Stimulated activated CD8-positive, alpha-beta memory T cell treated with anti-CD3 and anti-CD28 coated beads, Interleukin-4, amount 100 ng/mL, for 4 hours (primary cell): ENCODE data around the gene KRT79.

Experiments
- DNase-seq, 2 donors: peaks; one replicate each; pipeline ENCODE4 v3.0.0-alpha.2; 2020; ENCODE audit warnings: low read depth in 2 of 2, low spot score in 1 of 2

Gene KRT79

DNA sequence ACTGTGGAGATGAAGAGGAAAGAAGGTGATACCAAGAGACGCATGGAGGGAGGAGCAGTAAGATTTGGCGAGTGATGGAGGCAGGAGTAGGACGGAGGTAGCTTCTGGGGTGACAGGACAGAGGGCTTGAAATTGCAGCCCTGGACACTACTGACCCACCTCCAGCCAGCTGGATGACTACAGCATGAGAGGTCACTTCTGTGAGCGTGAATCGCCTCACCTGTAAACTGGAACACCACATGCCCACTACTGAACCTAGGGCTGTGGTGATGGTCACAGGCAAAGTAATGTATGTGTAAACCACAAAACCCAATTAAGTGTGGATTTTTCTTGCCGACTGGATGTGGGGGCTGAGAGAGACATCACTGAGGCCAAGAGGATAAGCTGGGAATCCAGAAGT, 13.6 kb downstream of the KRT79 start:
- DNase-seq = no peak

DNA sequence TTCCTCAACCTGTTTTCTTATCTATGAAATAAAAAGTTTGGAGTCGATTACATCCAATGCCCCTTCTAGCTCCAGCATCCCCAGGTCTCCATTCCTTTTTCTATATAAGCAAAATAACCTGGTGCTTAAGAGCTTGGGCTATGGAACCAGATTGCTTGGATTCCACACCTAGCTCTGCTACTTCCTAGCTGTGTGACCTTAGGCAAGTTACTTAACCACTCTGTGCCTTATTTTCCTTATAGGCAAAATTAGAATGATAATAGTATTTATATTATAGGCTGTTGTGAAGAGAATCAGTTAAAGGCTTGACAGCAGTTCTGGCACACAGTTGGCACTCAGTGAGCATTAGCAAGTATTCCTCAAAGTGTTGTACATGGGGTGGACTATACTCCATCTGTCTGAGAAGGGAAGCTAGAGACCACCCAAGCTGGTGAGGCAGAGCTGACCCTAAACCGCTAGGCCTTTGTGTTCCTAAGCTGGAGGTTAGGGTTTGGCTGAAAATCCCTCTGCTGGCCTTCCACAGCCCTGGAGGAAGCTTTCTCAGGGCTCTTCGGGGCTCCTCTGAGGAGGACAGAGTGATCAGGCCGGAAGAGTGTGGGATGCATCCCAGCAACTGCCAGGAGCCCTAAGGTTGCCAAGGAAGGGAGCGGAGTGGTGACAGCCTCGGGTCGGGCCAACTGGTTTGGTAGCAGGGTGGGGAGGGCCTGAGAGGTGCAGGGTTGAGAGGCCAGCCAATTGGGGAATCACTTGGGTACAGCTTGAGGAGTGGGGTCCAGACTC, 14.2 kb downstream of the KRT79 start:
- no peak for DNase-seq

DNA sequence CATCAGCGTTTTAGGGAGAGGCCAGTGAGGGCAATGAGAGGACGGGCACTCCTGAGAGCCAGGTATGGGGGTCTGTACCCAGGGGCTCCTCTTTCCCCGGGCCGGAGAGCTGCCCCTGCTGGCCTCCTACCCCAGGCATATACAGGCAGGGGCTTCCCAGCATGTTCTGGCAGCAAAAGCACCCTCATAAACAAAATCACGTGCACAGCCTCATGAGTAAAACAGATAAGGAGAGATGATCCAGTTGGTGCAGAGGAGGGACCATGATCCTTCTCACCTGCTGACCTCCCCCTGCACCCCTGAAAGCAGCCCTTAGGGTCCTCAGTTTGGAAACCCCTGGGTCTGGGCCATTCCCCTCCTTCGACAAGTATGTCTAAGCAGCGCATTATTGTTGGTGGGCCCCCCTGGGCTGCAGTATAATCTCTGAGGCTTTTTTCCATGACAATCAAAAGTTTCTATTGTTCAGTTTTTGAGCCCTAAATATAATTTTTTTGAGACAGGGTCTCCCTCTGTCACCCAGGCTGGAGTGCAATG, 15.2 kb downstream of the KRT79 start:
- DNase-seq = no peak

DNA sequence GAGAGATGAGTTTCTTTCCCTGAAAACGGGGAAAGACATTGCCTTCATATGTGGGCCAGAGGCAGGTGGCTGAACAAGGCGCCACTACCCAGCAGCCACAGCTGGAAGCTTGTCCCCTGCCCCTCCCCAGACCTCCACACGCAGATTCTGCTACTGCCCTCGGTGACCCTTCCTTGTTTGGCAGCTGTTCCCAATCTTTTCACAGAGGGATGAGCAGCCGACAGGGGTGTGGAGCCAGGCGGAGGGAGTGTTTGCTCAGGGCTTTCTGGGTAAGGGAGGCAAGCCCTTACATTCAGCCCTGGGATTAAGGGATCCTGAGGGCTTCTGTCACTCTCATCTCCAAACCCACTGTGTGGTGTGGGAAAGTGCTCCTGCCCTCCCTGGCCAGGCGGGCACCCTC, 15.7 kb downstream of the KRT79 start:
- DNase-seq = no peak

DNA sequence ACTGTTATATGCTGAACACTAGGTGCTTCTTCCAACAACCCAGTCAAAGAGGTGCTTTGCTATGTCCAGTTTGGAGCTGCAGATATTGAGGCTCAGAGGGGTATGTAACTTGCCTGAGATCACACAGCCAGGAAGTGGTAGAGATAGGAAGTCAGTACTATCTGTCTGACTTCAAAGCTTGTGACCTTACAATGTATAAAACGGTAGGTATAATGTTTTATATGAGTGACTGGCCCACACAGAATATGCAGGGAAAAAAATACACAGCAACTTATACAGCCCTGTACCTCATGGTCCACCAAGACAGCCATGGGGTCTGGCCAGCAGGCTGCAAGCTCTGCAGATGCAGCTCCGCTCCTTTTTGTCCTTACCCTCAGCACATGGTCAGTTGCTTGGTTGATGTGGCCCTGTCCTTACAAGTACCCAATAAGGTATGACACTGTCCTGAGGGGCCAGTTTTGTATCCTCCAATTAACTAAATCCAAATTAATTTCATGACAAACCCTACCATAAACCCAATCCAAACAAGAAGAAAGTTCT, 16.3 kb downstream of the KRT79 start:
- DNase-seq = no peak

DNA sequence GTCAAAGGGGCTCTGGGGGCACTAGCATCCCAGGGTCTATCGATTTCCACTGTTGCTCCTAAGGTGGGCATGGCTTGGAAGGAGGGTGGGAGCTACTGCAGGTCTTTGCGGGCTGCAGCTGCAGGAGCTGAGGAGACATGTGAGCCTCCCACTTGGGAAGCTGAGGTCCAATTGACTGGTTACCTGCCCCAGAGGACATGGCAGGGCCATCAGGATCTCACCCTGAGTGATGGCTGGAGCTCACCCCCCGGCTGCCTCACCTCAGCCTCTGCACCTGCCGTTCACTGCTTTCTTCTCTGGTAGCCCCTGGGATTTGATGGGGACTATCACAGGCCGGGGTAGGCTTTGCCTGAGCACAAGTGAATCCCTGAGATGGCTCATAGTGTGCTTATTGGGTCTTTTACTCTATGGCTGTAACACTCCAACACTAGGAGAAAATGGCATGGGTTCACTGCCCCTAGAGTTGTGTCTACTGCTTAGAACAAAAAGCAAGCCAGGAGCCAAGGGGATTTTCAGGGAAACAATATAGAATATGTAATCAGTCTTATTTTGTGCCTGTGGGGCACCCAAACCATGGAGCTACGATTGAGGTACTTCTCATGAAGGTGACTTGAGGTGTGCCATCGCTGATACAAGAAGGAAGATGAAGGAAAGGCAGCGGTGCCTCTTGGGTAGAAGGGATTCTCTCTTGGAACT, 17.0 kb downstream of the KRT79 start:
- no peak for DNase-seq

DNA sequence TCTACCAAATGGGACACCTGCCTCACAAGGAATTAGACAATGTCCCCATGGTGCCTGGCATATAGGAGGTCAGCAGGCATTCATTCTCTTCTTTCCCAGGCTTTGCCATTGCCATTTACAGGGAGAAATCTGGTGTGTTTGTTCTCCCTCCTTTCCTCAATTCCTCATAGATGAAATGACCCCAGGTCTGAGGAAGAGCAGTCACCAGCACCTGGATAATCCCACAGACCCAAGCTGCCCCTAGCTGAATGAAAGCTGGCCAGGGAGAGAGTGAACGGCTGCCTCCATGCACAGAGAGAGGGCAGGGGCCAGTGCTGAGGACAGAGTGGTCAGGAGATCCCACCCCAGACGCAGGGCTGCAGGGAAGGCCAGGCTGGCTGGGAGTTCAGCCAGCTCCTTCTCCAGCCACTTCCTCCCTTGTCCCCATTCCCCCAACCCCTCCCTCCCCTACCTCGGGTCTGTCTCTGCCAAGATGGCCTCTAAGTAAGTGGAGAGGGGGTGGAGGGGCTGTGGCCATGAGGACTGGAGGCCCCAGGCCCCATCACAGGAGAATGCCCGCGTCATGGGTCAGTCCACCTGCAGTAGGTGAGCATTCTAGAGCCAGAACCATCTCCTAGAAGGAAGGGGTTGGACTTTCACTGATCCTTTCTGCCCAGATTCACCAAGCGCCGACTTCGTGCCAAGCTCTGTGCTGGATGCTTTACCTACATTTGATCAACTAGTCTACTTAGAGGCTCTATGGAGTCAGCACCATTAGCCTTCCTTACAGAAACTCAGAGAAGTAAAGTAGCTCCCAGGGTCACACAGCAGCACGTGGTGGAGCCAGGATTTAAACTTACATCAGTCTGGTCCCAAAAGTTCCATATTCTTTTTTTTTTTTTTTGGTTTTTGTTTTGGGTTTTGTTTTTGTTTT, 18.2 kb downstream of the KRT79 start:
- DNase-seq = no peak

DNA sequence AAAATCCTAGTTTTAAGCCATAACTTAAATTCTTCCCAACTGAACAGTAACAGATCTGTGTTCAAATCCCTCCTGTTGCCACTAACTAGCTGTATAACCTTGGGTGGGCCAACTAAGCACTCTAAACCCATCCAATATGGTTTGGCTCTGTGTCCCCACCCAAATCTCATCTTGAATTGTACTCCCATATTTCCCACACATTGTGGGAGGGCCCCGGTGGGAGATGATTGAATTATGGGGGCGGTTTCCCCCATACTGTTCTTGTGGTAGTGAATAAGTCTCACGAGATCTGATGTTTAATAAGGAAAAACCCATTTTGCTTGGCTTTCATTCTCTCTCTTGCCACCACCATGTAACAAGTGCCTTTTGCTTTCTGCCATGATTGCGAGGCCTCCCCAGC, 18.9 kb downstream of the KRT79 start:
- DNase-seq = no peak

DNA sequence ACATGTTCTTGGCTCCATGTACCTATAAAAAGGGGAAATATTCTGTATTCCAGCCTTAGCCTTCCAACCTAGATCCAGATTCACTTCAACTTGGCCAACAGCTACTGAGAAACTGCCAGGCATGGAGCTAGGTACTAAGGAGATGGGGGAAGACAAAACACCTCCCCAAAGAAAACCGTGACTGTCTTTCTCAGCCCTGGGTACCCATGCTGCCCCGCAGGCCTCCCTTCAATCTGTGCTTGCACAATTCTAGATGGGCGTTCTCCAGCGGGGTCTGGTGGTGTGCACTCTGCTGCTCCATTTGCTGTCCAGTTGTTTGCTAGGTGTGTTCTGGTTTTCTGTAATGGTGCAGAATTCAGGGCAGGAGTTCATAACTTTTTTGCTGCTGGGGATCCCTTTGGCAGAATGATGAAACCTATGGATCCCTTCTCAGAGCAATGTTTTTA, 19.4 kb downstream of the KRT79 start:
- DNase-seq = no peak

DNA sequence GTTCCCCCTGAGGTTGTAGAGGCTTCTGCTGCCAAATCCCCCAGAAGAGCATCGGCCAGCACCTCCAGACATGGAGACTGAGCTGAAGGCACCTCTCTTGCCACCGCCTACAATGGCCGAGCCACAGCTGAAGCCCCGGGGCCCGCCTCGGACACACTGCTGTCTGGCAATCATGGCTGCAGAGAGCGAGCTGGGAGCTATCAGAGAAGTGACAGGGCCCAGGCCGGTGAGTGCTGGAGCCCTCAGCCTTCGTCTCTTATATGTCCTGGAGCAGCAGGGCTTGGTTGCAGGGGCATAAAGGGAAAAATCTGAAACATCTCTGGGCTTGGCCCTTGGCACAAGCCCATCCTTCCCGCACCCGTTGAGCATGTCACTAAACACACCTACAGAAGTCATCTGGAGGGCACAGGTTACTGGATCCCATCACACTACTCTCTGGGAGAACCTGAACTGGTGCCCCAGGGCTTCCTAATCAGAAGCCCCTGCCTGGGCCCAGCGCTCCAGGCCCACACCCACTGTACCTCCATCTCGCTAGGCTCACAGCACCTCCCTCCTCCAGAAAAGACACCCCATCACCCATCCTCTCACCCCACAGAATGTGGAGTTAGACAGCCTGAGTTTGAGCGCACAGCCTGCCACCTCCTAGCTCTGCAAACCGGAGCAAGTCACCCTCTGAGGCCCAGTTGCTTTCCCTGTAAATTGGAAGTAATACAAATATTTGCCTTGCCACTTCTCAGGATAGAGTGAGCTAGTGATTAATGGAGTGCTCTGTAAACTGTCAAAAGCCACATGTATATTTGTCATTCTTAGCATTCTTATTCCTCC, 20.0 kb downstream of the KRT79 start, which contains the start of gene KRT4:
Gene KRT4 (minus strand): TSS at position 232 of the 825 bp plus-strand sequence. CDS start 58 bp downstream, at position 174.
- no peak for DNase-seq

DNA sequence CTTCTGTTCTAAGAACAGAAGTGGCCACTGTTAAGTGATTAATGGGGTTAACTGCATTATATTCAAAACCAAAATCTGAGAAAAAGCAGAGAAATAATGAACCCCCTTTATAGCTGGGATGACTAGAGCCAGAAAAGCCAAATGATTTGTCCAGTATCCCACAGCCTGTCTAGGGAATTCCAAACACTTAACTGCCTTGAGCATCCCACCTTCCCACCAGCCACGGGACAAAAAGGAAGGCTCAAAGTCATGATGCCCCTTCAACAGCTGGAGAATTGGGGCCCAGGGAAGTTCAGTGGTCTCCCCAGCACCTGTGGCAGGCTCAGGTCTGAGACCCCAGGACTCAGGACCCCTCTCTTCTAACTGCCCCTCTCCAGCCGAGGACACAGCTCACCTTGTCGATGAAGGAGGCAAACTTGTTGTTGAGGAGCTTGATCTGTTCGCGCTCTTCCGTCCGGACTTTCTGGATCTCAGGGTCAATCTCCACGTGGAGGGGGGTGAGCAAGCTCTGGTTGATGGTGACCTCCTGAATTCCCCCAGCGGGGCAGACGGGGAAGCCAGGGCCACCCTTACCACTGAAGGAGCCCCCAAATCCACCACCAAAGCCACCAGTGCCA, 20.8 kb downstream of the KRT79 start:
- DNase-seq = no peak

DNA sequence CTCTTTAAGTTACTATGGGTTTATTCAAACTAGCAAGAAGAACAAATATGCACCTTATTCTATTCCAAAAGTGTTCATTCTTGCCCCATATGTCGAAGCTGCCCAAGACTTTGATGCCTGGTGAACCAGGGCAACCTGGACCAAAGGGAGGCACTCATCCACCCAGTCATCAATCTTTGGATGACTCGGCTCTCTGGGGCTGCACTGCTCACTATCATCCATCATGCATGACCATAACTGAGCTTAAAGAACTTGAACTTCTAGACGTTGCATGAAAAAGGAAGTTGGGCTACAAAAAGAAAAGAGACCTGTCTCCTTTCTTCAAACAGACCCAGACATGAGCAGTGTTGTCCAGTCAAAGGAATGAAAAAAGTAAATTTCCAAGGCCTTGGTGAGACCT, 21.4 kb downstream of the KRT79 start:
- DNase-seq = no peak

DNA sequence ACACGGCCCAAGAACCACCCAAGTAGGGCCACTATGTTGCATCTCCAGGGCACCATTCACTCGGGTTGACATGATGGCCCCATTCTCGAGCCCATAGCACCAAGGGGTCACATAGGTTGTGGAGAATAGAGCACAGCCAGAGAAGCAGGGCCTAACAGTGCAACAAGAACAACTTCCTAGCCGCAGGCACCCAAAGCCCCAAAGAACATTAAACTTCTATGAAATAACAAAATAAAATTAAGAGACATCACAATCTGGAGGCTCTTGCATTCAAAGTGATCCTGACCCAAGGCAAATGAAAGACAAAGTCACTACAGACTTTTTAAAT, 22.1 kb downstream of the KRT79 start:
- DNase-seq = no peak

DNA sequence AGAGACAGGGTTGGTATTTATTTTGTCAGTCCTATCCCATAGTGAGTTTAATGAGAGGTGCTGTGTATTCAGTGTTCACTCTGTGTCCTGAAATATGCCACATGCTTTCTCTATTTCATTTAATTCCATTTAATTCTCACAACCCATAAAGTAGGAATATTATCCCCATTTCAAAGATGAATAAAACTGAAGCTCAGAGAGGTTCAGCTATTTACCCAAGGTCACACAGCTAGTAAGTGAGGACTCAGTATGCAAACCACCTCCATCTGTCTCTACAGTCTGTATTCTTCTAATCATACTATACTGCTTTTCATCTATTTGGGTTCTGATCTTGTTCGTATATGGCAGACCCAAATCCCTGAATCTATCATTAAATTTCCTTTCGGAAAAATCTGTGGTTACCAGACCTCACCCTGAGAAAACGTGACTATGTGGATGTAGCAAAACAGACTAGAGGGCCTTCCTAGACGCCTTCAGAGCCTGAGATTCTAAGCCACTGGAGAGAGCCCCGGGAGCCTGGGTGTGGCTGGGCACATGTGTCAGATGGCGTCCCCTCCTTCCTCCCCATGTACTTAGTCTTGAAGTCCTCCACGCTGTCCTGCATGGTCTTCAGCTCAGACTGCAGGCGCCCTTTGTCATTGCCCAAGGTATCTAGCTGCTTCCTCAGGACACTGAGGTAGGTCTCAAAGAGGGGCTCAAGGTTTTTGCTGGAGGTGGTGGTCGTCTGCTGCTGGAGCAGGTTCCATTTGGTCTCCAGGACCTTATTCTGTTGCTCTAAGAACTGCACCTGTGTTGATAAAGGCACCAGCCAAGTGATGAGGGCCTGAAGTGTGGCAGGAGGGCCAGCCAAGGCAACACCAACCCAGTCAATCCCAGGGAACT, 22.7 kb downstream of the KRT79 start:
- no peak for DNase-seq

DNA sequence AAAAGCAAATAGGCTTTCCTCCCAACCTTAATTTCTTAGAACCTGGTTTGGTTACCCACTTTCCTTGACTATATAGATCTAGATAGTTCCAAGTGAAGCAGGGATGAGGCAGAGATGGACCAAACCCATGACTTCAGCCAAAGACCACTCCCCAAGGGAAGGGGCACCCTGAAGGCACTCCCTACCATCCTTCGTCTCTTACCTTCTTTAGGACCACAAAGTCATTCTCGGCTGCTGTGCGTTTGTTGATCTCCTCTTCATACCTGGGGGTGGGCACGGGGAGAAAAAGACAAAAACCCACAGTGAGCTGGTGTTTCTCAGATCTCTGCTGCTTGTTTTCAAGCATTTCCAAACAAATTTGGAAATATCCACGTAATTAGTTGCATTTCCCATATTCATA, 23.6 kb downstream of the KRT79 start:
- no peak for DNase-seq

DNA sequence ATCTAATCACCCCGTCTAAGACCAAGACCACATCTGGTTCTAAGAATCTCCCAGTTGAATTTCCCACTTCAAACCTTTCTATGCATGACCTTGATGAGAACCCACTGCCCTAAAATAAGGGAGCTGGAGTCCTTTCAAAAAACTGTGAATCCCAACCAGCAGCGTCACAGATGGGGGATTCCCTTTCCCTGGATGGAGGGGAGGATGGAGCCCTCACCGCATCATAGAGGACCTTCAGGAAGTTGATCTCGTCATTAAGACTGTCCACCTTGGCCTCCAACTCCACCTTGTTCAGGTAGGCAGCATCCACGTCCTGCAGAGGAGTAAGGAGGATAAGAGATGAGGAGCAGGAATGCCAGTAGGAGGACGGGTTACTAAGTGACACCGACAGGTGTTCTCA, 24.9 kb downstream of the KRT79 start:
- no peak for DNase-seq

DNA sequence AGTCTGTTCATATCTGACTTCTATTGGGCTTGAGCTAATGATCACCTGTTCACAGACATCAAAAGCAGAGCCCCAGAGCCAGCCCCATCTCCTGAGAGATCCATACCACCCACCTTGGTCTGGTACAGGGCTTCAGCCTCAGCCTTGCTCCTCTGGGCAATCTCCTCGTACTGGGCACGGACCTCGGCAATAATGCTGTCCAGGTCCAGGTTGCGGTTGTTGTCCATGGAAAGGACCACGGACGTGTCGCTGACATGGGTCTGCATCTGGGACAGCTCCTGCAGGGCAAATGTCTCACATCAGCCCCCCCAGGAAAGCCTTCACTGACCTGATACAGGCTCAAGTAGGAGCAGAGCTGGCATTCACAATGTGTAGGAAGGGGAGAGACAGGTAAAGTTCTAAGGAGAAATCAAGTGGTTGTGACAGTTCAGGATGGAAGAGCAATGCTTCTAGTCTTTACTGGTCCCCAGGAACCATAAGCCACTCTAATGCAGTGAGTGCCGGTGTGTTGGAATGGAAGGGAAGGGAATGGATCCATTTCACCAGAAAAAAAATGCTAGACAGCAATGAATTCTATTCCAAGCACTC, 25.4 kb downstream of the KRT79 start:
- no peak for DNase-seq
